Activated gamma-delta T cell treated with anti-CD3 and anti-CD28 coated beads, Interleukin-2, amount 50 U/mL, for 16 hours (primary cell): Measurements from ENCODE around the gene GPRC5D.
A peak's percentile ranks its signal among the peaks of the same experiment; 100 is the strongest.

Source experiments
- DNase-seq: peaks from one replicate; pipeline ENCODE4 v3.0.0-alpha.2; 2020; ENCODE audit warnings: low read depth

The GPRC5D gene

DNA sequence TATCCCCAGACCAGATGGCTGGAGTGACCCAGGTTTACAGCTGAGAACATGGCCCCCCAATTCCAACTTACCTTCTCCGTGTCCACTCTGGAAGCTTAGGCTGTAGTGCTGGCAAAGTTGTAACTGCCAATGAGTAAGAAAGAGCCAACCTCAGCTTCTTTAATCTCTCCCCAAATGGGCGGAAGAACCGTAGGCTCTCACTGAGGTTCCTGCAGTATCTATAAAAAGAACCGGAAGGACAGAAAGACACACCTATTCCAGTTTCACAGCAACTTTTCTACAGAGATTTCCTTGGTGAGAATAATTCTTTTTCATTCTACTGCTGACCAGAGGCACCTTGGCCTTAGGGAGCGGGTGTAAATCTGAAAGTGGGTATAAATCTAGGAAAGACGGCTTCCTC is at the start of gene GPRC5D:
TSS of gene GPRC5D (minus strand) at position 135 of the 400 bp plus-strand sequence. CDS start 1,786 bp downstream, outside the sequence.
- DNase-seq, result no peak

DNA sequence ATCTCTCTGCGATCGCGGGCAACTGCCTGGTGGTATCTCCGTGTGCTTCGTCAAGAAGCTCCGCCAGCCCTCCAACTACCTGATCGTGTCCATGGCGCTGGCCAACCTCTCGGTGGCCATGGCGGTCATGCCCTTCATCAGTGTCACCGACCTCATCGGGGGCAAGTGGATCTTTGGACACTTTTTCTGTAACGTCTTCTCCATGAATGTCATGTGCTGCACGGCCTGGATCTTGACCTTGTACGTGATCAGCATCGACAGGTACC is 49.7 kb upstream of the GPRC5D start:
- DNase-seq, result no peak

DNA sequence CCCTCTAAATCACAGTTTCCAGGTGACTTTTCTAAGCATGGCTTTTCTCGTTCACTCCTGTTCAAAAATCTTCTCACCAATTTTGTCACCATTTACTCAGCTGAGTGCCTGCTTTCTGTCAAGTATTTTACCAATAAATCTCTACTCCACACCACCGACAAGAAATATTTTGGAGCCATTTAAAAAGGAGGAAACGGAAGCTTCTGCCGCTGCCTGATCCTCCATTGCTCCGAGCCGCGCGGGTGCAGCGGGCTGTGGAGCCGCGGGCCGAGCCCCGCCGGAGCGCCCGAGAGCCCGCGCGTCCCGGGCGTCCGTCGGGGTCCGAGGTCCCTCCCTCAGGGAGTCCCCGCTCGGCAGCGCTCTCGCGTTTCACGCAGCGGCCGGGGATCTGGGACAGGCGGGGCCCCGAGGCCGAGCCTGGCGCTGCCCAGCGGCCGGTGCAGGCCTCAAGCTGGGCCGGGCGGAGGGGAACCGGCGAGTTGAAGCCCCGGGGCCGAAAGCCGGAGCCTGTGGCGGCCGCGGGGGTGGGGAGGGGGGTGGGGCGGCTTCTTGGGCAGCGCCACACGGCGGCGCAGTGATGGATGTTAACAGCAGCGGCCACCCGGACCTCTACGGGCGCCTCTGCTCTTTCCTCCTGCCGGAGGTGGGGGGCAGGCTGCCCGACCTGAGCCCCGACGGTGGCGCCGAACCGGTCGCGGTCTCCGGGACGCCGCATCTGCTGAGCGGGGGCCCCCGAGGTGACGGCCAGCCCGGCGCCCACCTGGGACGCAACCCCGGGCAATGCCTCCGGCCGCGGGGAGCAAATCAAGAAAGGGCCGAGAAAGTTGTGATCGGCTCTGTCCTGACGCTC is 49.2 kb upstream of the GPRC5D start:
- peak; percentile 3 for DNase-seq

DNA sequence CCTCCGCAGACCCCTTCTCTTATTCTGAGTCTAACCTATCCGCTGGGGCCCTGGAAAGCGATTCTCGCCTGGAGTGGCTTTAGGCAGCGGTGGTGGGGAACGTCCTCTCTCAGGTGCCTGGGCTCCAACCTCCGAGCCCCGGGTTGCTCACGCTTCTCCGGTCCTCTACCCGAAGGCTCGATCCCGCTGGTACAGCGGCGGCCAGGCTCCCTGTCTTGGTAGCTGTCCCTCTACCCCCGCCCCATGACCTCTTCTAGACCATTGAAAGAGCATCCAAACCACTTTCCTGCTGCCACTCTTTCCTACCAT is 48.6 kb upstream of the GPRC5D start:
- DNase-seq, result no peak

DNA sequence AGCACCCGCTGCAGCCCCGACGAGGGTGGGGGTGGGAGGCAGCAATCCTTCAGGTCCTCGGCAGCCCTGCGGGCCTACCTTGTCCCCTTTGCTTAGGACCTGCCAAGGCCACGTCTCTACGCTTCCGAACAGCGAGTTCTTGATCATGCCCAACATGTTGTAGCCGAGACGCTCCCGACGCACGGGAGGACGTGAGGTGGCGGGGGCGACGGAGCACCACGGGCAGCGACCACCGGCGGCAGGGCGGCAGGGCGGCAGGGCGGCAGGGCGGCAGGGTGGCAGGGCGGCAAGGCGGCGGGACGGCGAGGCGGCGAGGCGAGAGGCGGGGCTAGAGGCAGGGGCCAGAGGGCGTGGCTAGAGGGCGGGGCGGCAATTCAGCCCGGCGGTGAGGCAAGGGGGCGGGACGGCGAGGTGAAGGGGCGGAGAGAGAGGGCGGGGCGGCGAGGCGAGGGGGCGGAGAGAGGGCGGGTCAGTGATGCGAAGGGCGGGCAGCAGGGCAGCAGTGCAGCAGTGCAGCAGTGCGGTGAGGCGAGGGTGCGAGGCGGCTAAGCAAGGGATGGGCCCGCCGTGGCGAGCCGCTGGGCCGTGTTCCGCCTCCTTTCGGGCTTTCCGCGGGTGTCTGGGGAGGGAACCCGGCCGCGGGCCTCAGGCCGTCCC is 48.1 kb upstream of the GPRC5D start, which contains the start of gene HEBP1:
TSS of gene HEBP1 (minus strand) at position 307 of the 657 bp plus-strand sequence. CDS start at position 156, 151 bp downstream.
- peak; percentile 94 for DNase-seq

DNA sequence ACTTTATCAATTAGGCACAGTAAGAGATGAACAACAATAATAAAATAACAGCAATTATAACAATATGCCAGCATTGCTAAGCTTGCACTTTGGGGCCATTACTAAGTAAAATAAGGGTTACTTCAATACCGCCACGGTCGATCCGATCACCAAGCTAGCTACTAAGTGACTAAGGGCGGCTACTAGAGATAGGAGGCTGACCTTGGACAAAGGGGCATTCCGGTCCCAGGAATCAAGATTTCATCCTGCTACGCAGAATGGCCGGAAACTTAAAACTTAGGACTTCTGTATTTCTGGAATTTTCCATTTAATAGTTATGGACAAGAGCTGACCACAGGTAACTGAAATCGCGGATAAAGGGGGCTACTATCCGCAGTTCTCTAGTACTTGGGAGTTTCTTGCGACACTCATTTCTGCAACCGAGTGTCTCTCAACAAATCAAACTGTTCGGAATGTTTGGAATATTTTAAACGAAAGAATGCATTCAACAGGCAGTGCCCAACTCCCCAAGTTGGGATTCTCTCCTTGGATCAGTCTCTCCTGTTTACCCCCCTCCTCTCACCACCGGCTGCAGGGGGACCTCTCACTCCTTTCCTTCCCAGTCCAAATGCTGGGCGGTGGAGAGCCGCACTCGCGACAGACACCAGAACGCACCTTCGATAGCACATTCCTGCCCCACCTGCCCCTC is 47.4 kb upstream of the GPRC5D start:
- DNase-seq, result no peak

DNA sequence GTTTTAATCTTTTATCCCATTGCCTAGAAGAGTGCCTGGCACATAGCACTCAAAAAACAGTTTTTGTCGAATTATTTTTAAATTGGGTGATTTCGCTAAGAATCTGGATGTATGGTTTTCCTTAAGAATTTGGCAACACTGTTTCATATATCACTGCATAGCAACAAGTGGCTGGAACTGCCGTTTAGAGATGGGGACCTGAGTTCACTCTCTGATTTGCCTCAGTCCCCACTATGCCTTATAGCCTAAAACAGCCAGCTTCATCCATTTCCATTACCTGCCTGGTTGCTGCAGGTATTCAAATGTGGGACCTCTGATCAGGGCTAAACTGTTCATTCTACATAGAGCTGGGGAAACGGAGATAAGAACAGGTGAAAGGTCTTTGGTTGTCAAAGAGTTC is 46.3 kb upstream of the GPRC5D start:
- DNase-seq, result no peak

DNA sequence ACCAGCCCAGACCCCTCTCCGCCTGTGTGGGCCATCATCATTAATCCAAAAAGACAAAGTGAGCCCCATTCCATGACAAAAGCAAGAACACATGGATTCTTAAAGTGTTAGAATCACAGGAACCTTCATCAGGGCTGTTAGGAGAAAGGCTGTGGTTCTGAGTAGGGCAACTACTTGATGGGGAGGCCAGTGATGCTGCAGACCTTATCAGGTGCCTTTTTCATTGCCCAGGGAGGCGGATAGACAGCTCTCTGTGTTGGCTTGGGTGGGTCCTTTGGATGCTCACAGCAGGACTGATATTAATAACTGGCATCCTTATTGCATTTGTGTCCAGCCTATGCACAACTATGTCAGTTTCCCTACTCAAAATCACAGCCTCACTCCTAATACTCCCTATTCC is 45.8 kb upstream of the GPRC5D start:
- no peak for DNase-seq

DNA sequence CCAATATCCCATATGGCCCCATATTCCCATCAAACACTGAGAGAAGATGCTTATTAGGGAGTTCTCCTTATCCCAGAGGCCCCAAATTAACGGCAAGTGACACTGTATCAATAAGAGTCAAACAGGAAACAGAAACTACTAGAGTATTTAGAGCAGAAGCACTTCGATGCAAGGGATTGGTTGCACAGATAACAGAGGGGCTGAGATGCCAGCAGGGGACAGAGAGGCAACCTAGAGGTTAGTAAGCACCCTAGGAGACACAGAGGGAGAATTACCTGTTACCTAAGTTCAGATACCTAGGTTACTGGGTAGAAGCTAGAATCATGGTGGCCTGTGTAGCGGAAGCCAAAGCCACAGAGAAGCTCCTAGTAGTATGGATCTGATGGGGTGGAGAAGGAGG is 45.2 kb upstream of the GPRC5D start:
- no peak for DNase-seq

DNA sequence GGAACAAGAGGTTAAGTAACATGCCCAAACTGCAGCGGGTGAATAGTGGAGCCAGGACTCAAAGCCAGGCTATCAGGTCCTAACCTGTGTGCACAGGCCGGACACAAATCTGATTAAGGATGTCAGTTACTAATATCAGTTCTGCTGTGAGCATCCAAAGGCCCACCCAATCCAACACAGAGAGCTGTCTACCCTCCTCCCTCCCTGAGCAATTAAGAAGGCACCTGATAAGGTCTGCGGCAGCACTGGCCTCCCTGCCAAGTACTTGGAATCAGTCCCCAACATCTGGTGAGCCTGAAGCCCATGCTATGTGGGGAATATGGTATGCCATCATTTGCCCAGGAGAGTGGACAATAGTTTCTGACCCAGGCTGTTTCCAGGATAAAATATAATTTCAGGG is 44.2 kb upstream of the GPRC5D start:
- no peak for DNase-seq

DNA sequence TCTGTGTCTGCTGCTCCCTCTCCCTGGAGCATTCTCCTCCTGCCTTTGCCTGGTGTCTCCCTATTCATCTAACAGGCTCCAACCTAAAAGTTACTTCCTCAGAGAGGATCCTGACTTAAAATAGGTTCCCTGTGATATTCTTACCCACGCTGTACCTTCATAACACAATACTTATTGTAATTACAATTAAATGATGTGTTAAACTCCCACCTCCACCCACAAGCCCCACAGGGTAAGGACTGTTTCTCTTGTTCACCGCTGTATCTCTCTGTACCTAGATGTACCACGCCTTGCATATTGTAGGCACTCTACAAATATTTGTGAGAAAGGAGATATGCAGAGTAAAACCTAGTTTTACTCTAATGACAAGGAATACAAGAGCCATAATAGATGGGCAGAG is 43.1 kb upstream of the GPRC5D start:
- no peak for DNase-seq

DNA sequence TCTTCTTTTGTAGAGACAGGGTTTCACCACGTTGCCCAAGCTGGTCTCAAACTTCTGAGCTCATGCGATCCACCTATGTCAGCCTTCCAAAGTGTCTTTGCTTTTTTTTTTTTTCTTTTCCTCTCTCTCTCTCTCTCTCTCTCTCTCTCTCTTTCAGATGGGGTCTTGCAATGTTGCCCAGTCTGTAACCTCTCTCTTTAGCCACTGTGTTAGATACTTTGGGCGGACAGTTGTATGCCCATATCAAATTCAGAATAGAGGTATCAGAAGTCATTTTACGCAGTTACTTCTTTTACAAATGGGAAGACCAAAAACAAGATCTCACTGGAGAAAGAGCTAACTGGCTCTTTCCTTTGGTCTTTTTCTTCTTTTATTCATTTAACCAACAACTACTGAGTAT is 41.4 kb upstream of the GPRC5D start:
- no peak for DNase-seq

DNA sequence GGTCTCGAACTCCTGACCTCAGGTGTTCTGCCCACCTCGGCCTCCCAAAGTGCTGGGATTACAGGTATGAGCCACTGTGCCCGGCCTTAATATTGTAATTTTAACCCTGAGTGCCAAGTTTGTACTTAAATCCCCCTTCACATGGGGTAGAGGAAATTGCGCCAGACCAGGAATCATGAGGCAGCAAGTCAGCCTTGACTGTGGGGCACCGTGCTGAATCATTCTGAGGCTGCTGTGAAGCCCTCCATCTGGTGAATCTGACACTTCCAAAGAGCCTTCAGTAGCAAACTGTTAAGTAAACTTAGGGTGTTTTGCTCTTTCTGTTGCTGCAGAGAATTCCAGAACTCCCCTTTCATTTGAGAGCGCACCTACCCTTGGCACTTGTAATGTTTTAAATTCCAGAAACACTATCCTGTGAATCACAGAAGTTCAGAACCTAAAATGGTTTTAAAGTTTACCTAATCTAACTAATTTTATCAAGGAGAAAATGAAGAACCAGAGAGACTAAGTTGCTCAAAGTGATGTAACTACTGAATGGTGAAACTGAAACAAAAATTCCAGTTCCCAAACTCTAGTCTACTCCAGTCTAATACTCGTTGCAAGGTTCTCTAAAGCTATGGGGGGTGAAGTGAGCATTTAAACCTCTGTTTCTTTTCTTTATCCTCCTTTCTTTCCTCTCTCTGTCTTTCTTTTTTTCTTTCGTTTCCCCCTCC is 40.6 kb upstream of the GPRC5D start:
- DNase-seq, result no peak

DNA sequence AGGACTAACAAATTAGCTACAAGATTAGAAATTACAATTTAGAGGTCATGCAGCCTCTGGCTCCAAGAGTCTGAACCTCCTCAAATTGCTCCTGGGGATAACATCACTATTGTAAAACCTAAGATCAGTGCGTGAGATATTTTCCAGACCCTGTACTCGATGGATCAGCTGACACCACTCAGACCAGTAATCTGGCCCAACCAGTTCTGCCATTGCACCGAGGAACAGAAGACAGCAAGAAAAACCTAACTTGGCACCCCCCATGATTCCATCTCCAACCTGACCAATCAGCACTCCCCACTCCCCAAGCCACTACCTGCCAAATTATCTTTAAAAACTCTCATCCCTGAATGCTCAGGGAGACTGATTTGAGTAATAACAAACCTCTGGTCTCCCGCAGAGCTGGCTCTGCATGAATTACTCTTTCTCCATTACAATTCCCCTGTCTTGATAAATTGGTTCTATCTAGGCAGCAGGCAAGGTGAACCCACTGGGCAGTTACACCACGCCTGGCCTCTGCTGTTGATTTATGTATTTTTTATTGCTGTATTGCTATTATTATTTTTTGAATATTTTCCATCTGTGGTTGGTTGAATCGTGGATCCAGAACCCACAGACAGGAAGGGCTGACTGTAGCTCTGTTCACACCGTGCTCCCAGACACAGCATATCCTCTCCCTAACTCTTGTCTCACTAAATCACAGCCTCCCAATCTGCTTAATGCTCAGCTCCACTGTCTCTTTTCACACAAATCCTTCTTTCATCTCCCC is 38.9 kb upstream of the GPRC5D start:
- no peak for DNase-seq

DNA sequence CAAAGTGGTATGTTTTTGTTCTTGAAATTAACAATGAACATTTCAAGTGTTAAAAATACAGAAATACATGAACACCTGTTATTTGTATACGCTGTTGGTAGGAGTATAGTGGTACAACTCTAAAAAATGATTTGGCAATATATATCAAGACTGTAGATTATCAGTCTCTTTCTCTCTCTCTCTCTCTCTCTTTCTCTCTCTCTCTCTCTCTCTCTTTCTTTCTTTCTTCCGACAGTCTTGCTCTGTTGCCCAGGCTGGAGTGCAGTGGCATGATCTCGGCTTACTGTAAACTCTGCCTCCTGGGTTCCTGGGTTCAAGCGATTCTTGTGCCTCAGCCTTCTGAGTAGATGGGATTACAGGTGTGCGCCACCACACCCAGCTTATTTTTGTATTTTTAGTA is 35.5 kb upstream of the GPRC5D start:
- DNase-seq, result no peak

DNA sequence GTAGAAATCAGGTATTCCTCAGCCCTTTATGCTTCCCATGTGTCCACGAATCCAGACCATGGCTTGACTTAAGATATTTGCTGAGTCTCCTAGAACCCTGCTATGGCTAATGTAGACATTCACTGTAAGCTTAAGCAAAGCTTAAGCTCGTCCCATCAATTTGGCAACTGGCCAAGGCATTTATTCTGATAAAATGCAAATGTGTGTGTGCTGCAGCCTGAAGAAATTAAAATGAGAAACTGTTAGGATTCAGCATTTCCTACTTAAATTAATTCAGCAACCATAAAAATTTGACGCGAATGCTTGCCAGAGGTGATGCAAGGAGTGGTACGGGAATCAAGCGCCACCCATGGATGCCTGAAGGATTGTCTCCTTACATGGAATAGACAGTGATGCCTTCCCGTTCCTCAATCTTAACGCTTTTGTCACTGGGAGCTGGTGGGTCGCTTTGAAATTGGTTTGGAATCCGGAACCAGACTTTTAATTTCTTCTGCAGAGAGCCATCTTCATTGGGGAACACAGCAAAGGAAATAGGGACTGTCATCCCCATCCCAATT is 34.9 kb upstream of the GPRC5D start:
- no peak for DNase-seq

DNA sequence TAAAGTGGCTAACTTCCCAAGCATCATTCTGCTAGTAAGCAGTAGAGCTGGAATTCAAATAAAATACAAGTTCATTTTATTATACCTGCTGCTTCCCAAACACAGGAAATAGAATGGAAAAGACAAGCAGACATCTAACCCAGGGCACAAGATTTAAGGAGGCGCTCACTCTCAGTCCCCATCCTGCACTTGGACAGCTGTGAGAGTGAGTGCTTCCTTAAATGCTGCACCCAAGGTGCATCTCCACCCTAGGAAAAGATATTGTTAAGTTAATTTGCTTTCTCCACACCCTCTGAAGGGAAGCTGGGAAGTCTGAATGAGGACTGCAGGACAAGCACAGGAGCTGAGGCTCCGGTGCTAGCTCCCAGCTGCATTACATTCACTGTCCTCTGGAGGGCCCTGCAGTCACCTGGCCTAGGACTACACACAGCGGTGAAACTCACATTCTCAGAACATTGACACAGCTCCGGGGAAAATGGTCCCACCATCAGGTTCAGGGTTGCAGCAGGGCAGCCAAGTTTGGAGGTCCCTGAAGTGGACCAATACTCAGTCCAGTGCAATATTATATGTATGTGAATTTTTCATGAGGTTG is 33.9 kb upstream of the GPRC5D start:
- DNase-seq, result no peak

DNA sequence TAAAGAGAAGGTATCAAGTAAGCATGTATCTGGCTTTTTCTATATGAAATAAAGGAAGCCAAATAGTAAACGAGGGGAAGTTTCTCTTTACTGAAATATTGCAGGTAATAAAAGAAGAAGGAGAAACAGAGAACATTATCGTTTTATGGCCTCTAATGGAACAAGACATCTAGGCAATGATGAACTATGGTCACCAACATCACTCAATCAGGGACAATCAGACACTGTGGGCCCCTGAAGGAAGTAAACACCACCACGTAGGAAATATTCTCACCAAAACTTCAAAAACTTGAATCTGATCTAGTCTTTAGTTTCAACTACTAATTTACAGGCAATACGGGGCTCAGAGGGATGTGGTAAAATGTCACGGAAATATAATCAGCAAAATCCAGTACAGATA is 32.2 kb upstream of the GPRC5D start:
- DNase-seq, result no peak

DNA sequence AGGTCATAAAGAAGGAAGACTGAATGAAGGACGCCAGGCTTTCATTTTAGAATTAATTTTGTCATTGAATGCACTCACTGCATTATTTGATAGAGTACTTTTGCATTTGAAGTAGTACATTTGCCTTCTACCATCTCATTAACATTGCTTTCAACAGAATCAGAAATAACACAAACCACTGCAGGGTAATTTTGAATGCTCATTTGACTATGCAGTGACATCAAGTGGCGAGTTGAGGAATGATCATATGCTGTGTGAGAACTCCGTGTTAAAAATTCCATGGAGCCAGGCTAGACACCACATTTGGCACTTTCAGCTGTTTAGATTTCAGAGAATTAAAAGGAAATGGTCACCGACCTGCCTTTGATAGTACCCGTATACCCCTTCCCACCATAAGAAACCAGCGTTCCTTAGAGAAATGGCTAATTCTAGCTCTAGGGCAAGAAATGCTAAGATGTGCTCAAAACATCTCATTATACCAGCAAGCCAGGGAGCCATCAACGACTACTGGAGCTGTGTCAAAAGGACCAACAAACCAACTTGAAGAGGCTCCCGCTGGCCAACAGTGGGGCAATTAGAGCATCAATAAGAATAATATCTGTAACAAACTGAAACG is 31.6 kb upstream of the GPRC5D start:
- no peak for DNase-seq

DNA sequence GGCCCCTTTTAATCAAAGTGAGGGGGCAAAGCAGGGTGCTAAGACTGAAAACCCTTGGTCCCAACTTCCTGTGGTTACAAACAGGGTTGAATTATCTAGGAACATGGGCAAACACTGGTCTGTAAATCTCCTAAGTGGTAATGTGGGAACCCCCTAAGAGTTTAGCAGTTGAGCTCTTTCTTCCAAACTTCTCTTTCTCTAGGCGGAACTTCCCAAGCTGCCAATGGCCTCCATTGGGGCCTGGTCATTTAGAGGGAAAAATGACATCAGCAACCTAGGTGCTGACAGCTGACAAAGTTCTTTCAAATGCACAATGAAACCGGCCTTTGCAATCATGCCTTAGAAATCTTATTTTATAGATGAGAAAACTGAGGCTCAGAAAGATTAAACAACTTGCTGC is 30.4 kb upstream of the GPRC5D start:
- no peak for DNase-seq

DNA sequence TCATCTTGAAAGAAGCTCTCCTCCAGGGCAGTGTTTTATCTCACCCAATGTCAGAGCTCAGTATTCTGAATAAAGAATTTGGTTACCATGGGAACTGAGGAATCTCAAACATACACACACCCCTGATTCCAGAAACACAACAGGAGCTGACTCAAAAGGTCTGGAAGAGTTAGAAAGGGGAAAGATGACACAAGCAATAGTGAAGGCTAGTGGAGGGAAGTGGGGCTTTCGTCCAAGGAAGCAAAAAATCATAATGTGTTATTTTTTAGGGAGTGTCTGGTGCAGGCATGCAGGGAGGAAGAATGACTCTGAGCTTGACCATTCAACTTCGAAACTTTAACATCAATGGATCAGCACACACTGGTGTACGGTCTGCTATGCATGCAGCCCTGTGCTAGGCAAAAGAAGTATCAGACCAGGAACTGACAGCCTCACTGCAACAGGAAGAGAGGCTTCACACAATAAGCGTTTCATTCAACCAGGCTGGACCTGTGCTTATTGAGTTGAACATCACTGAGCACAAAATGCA is 27.8 kb upstream of the GPRC5D start:
- DNase-seq, result no peak
